ENCODE measurements around the gene RNGTT.

Gene RNGTT

GRCh38 chr6:88577461-88577860 lies 386.0 kb downstream of the RNGTT start:
- DNase-seq: no peak

DNA sequence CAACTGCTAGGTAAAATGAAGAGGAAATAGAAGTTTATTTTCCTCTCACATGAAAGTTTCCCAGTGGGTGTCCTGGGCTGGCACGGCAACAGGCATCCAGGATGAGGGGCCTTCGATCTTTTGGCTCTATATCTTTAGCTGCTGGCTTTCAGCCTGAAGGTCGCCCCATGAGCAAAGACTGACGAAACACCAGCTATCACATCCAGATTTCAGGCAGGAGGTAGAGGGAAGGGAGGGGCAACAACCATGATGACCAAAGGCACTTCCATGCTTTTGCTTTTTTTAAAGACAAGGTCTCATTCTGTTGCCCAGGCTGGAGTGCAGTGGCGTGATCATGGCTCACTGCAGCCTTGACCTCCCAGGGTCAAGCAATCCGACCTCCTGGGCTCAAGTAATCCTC lies 387.9 kb downstream of the RNGTT start:
- DNase-seq: no peak

DNA sequence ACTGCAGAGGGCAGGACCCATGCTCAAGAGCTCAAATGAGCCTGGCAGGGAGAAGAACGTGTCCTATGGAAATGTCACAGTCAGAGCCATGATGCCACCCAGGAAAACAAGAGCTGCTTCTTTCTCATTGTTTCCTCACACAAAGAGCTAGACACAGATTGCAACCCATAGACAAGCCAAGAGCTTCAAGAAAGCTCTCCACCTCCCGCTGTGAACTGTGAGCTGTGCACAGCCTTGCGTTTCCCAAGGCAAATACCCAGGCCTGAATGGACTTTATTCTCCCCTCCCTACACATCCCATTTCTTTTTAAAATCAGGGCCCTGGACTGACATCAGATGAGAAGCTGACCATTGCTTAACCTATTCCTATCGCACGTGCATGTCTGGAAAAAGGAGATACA lies 388.8 kb downstream of the RNGTT start:
- no peak for DNase-seq

GRCh38 chr6:88574031-88574430 lies 389.4 kb downstream of the RNGTT start:
- DNase-seq: no peak

DNA sequence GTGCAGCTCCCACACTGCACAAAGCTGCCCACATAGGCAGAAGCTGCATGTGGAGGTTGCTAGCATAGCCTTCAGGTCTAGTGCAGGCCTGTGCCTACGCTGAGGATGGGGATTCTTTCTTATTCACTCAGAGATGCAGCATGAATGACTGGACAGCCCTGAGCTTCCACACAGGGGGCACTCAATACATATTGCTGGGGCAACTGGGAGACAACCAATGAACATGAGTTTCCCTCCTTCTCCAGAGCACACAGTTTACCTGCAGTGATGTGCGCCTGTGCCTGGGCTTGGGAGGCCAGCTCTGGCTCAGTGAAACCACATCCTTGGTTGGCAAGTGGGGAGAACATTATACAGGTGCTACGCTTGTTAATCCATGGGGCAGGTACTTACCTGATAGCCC lies 389.9 kb downstream of the RNGTT start:
- DNase-seq: no peak

GRCh38 chr6:88572449-88573139 lies 390.8 kb downstream of the RNGTT start:
- DNase-seq: no peak

DNA sequence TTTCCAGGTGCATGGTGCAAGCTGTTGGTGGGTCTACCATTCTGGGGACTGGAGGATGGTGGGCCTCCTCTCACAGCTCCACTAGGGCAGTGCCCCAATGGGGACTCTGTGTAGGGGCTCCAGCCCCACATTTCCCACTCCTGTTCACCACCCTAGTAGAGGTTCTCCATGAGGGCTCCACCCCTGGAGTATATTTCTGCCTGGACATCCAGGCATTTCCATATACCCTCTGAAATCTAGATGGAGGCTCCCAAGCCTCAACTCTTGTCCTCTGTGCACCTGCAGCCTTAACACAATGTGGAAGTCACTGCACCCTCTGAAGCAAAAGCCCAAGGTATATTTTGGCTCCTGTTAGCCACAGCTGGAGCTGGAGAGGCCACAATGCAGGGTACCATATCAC lies 393.5 kb downstream of the RNGTT start:
- DNase-seq: no peak

DNA sequence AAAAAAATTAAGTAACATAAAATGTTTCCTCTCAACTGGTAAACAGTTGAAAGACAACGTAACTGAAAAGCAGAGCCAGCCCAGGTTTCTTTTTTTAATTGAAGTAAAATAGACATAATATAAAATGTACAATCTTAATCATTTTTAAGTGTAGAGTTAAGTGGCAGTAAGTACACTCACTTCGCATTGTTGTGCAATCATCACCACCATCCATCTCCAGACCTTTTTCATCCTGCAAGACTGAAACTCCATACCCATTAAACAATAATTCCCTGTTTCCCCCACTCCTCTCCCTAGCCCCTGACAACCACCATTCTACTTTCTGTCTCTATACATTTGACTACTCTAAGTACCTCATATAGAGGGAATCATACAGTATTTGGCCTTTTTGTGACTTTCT lies 395.7 kb downstream of the RNGTT start:
- no peak for DNase-seq

GRCh38 chr6:88566746-88567534 lies 396.5 kb downstream of the RNGTT start:
- DNase-seq: no peak

DNA sequence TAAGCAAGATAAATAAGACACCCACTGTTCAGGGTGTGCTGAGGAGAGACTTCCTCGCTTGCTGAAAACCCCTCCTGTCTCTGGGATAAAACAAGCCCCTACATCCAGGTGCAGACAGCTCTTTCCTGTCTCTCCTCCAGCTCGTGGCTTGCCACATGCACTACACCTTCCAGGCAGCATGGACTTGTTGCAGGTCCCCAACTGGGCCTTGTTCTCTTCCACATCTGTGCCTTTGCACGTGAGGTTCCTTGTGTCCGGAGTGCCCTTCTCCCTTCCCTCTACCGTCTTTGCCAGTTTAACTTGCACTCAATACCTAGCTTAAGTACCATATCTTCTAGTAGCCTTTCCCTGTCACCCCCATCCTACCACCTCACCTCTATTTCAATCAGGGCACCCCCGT lies 397.6 kb downstream of the RNGTT start:
- DNase-seq: no peak

GRCh38 chr6:88565409-88565811 lies 398.0 kb downstream of the RNGTT start:
- no peak for DNase-seq

DNA sequence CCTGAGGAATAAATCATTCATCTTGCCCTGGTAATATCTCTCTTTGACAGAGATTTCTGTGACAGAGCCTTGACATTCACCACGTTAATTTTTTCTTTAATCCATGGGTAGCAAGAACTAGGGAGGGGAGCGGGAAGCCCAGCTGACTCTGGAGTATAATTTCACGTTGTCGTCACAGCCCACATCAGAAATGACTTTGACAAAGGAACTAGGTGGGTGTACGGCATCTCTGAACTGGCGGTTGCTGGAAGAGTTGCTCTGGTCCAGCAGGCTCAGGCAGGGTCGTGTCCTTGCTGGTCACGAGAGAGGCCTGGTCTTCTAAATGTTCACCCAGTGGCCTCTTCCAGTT lies 400.2 kb downstream of the RNGTT start:
- no peak for DNase-seq

DNA sequence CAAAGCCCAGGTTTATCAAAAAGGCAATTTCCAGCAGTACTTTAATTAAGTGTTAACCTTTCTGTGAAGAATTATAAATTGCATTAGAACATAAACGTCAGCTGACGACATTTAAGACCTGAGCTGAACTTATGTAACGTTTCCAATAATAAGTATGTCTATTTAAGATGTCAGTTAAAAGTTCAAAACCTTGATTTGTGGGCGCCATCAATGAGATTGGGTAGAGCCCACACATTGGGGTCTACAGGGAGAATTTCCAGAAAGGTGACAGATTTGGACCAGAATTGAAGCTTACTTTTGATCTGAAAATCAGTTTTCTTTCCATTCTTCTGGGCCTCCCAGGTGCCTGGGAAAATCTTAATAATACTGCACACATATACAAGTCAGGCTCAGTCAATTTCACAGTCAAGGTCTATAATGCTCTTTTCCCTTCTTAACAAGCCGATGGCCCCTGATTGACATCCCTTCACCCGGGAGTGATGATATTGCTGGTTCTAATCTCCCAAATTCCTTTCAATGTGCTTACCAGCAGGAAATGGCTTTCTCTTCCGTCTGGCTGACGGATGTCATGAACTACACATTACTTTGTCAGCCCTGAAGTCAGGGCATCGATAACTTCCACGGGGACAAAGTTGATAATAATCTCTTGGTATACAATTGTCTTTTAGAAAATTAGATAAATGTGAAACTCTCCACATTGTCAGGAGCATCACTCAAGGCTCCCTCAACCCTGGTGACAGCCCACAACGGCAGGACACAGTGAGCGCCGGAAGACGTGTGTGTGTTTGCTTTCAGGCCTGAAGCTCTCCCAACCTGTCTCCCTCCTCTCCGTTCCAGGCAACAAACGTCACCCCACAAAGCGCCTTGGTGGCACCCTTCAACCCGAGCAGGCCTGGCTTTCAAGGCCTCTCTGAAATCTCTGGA lies 400.8 kb downstream of the RNGTT start:
- DNase-seq: no peak

- DNase-seq: no peak
Observed at GRCh38 chr6:88561954-88562315, 401.5 kb downstream of the RNGTT start.

GRCh38 chr6:88561034-88561953 lies 402.1 kb downstream of the RNGTT start:
- DNase-seq: no peak

Data from stimulated activated CD4-positive, alpha-beta T cell treated with anti-CD3 and anti-CD28 coated beads, Interleukin-4, amount 100 ng/mL, for 4 hours (primary cell).